Panc1 (cell line): ENCODE results near the gene RGS6. TPM values are rescaled to one million over a fixed set of nuclear protein-coding genes. Genes with fewer than 3 reads are reported as not detected.

Experiments
- ATAC-seq: fragments of 200-7000 bp; cut with Tn5 transposase; 2 replicates; pipeline ENCODE4 v1.9.1; 2020; ENCODE audit warnings: mild to moderate bottlenecking, moderate library complexity
- BruUV-seq: library from RNA; stranded (reverse); fragments of 400-500 nt; replicated peaks from 2 replicates; lab custom pipeline; 2021; lab: Mats Ljungman, UMichigan
- CTCF ChIA-PET: fragments of 300-600 bp; sonication (Branson Sonifier 250); formaldehyde crosslinking; loops from one replicate; lab custom pipeline; 2022; ENCODE audit warnings: antibody characterized with exemption; lab: Charles Lee
- POLR2A ChIA-PET: fragments of 300-600 bp; sonication (Branson Sonifier 250); formaldehyde crosslinking; loops from one replicate; lab custom pipeline; 2022; ENCODE audit warnings: antibody characterized with exemption; lab: Charles Lee
- DNase-seq: peaks from one replicate; pipeline ENCODE4 v3.0.0-alpha.2; 2010; ENCODE audit warnings: low read depth, low spot score
- H3K27ac ChIP-seq: 2 replicates; pipeline ENCODE4 v1.5.1; 2011; ENCODE audit warnings: mild to moderate bottlenecking, low read length, inconsistent platforms
- H3K27me3 ChIP-seq: fragments of 200-500 bp; sonication (Bioruptor generic); 2 replicates; pipeline ENCODE4 v1.6.0; 2014; ENCODE audit warnings: low read length, inconsistent platforms; ENCODE audit not compliant: control insufficient read depth, insufficient read depth
- H3K36me3 ChIP-seq: fragments of 200-500 bp; sonication (Bioruptor generic); 2 replicates; pipeline ENCODE4 v1.5.1; 2014; ENCODE audit warnings: inconsistent platforms, mild to moderate bottlenecking, low read length, moderate library complexity; ENCODE audit not compliant: control insufficient read depth, insufficient read depth
- H3K4me1 ChIP-seq: 2 replicates; pipeline ENCODE4 v1.5.1; 2011; ENCODE audit warnings: inconsistent platforms, mild to moderate bottlenecking, low read length, moderate library complexity; ENCODE audit not compliant: control insufficient read depth, insufficient read depth
- H3K4me3 ChIP-seq, 2 experiments: 2 replicates each; pipeline ENCODE4 v1.5.1; 2011 to 2012; ENCODE audit warnings: low read depth in 2 of 2, low read length in 2 of 2, mild to moderate bottlenecking in 2 of 2, inconsistent platforms in 1 of 2, moderate library complexity in 1 of 2
- H3K9me3 ChIP-seq: fragments of 200-500 bp; sonication (Bioruptor generic); 2 replicates; pipeline ENCODE4 v1.5.1; 2014; ENCODE audit warnings: low read depth, mild to moderate bottlenecking, inconsistent platforms, low read length, moderate library complexity; ENCODE audit not compliant: control insufficient read depth, insufficient read depth
- POLR2AphosphoS5 ChIP-seq: IDR thresholded peaks from 2 replicates; pipeline ENCODE4 v1.6.1; 2012; ENCODE audit warnings: mild to moderate bottlenecking, low read depth, low read length, moderate library complexity
- SIN3A ChIP-seq: IDR thresholded peaks from 2 replicates; pipeline ENCODE4 v1.6.1; 2012; ENCODE audit warnings: low read depth, mild to moderate bottlenecking, low read length, moderate library complexity, borderline replicate concordance; ENCODE audit not compliant: insufficient read depth
- TCF7L2 ChIP-seq: IDR thresholded peaks from 2 replicates; pipeline ENCODE4 v1.6.1; 2011; ENCODE audit warnings: mild to moderate bottlenecking, low read depth, low read length, inconsistent platforms
- in situ Hi-C: cut with HindIII; loops from 2 replicates; pipeline ENCODE4 v1.10.0; 2016; ENCODE audit warnings: low sequenced_read_pairs, low pct_unique_long_range_greater_than_20kb
- intact Hi-C: fragments of 100-400 bp; cut with micrococcal nuclease; formaldehyde crosslinking; loops from one replicate; pipeline ENCODE4 v1.10.0; 2022; ENCODE audit not compliant: unreplicated experiment
- total RNA-seq: library from RNA; stranded (reverse); gene quantifications from one replicate; pipeline ENCODE4 v1.2.1, GENCODE V29; 2021; ENCODE audit not compliant: unreplicated experiment
- TF ChIP-seq, protein P1 (sequence below), 2 experiments: IDR thresholded peaks; 2 replicates each; pipeline ENCODE4 v1.6.1; 2011 to 2012; ENCODE audit warnings: low read depth in 2 of 2, control low read depth in 1 of 2, low read length in 1 of 2, mild to moderate bottlenecking in 1 of 2, moderate library complexity in 1 of 2; ENCODE audit not compliant: insufficient read depth in 1 of 2
- TF ChIP-seq, protein P2 (sequence below): fragments of 450-650 bp; IDR thresholded peaks from 2 replicates; pipeline ENCODE4 v1.5.1; 2017; ENCODE audit warnings: mild to moderate bottlenecking

The RGS6 gene
- total RNA-seq, 1 experiment from 2014 or later: not detected

DNA sequence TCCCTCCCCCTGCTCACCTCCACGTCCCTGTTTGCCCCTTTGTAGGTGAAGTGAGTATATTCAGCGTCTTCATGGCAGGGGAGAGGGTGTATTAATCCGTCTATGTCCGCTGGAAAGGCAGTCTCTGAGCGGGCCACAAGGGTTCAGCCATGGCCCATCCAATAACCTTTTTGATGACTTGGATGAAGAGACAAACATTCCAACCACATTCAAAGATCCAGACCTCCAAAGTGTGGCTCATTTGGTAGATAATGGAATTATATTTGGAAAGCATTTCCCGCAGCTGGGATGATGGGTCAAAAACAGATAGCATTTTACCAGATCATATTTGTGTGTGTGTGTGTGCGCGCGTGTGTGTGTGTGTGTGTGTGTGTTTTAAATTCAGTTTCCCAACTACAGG is 615.8 kb downstream of the RGS6 start:
- no peak for ATAC-seq
- TF ChIP-seq, protein P1, sequence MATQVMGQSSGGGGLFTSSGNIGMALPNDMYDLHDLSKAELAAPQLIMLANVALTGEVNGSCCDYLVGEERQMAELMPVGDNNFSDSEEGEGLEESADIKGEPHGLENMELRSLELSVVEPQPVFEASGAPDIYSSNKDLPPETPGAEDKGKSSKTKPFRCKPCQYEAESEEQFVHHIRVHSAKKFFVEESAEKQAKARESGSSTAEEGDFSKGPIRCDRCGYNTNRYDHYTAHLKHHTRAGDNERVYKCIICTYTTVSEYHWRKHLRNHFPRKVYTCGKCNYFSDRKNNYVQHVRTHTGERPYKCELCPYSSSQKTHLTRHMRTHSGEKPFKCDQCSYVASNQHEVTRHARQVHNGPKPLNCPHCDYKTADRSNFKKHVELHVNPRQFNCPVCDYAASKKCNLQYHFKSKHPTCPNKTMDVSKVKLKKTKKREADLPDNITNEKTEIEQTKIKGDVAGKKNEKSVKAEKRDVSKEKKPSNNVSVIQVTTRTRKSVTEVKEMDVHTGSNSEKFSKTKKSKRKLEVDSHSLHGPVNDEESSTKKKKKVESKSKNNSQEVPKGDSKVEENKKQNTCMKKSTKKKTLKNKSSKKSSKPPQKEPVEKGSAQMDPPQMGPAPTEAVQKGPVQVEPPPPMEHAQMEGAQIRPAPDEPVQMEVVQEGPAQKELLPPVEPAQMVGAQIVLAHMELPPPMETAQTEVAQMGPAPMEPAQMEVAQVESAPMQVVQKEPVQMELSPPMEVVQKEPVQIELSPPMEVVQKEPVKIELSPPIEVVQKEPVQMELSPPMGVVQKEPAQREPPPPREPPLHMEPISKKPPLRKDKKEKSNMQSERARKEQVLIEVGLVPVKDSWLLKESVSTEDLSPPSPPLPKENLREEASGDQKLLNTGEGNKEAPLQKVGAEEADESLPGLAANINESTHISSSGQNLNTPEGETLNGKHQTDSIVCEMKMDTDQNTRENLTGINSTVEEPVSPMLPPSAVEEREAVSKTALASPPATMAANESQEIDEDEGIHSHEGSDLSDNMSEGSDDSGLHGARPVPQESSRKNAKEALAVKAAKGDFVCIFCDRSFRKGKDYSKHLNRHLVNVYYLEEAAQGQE (IDR thresholded peaks at IDR 0.05; ENCODE audit: insufficient read depth in 1 of 2, low read depth in 2 of 2, low read length in 1 of 2): no peak
- TF ChIP-seq TCF7L2 (no peak), SIN3A (no peak), POLR2AphosphoS5 (no peak)
- TF ChIP-seq, protein P2, sequence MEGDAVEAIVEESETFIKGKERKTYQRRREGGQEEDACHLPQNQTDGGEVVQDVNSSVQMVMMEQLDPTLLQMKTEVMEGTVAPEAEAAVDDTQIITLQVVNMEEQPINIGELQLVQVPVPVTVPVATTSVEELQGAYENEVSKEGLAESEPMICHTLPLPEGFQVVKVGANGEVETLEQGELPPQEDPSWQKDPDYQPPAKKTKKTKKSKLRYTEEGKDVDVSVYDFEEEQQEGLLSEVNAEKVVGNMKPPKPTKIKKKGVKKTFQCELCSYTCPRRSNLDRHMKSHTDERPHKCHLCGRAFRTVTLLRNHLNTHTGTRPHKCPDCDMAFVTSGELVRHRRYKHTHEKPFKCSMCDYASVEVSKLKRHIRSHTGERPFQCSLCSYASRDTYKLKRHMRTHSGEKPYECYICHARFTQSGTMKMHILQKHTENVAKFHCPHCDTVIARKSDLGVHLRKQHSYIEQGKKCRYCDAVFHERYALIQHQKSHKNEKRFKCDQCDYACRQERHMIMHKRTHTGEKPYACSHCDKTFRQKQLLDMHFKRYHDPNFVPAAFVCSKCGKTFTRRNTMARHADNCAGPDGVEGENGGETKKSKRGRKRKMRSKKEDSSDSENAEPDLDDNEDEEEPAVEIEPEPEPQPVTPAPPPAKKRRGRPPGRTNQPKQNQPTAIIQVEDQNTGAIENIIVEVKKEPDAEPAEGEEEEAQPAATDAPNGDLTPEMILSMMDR: no peak
- ChIA-PET CTCF (no interaction called here), POLR2A (no interaction called here)
- Histone ChIP-seq H3K36me3 (no peaks in the 10 kb centered on the region), H3K27me3 (0 out of 2 replicates have a peak, but pooled peaks cover 2% of the 10 kb centered on the region), H3K4me3 (no peak overlapping the region), H3K9me3 (no peaks in the 10 kb centered on the region), H3K4me1 (no peaks in the 10 kb centered on the region), H3K27ac (no peak overlapping the region)
- no peak for DNase-seq
- in situ Hi-C loops: no loop called here
- BruUV-seq: no TSS peak
- intact Hi-C loops: no loop called here

DNA sequence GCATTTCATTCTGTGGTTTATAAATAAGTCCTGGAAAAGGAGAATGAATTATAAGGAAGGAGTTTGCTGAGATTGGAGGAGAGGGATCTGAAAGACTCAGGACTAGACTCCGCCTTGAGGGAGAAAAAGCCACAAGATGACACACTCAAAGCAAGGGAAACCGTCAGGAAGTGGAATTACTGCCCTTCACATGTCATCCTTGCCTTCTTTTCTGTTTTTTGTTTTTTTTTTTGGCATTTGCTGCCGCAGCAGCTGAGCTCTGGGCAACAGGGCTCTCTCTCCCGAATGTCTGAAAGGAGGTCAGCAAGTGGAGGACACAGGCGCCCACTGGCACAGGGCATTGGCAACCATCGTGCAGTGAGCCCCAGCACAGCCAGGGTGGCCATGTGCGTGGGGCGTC is 616.8 kb downstream of the RGS6 start:
- DNase-seq (no peak), ATAC-seq (no peak)
- Histone ChIP-seq H3K27ac (no peak overlapping the region), H3K9me3 (no peaks in the 10 kb centered on the region), H3K27me3 (0 out of 2 replicates have a peak, but pooled peaks cover 2% of the 10 kb centered on the region), H3K4me3 (no peak overlapping the region), H3K36me3 (no peaks in the 10 kb centered on the region), H3K4me1 (no peaks in the 10 kb centered on the region)
- in situ Hi-C loops (no loop called here), intact Hi-C loops (no loop called here)
- BruUV-seq: no TSS peak
- TF ChIP-seq SIN3A: no peak
- ChIA-PET CTCF (no interaction called here), POLR2A (no interaction called here)

DNA sequence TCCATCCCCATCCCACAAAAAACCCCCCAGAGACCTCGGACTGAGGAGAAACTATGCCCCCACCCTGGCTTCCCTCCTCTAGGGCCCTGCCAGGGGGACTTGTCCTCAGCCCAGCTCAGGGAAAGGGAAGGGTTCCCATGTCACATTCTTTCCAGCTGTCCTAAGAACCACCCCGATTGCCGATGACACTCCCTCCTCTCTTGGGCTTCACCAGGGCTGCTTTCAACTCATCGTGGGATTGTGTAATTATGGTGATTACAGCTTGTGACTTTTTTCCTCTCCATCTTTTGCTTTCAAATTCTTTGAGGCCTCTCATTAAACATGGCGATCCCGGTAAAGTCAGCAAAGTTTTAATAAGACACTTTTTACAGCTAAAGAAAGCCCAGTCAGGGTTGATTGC is 617.6 kb downstream of the RGS6 start:
- no peak for TF ChIP-seq SIN3A
- intact Hi-C loops: no loop called here
- Histone ChIP-seq H3K4me3 (no peak overlapping the region), H3K27ac (no peak overlapping the region), H3K36me3 (no peaks in the 10 kb centered on the region), H3K4me1 (no peaks in the 10 kb centered on the region), H3K9me3 (no peaks in the 10 kb centered on the region), H3K27me3 (peaks cover 2% of the 10 kb centered on the region; the same call in 1 of the 2 replicates)
- ATAC-seq (no peak), DNase-seq (no peak)
- ChIA-PET CTCF (no interaction called here), POLR2A (no interaction called here)
- no TSS peak for BruUV-seq
- in situ Hi-C loops: no loop called here
